WTC11 (cell line): ENCODE results near the gene TMEM259. TPM values are rescaled to one million over a fixed set of nuclear protein-coding genes. Genes with fewer than 3 reads are reported as not detected.
A peak's percentile ranks its signal among the peaks of the same experiment; 100 is the strongest.

Experiments used
- ATF1 ChIP-seq: sonication (generic); formaldehyde crosslinking; IDR thresholded peaks from 2 replicates; pipeline ENCODE4 v1.8.1; 2023; ENCODE audit warnings: mild to moderate bottlenecking, moderate library complexity, missing genetic modification reagents
- CREB1 ChIP-seq: sonication (generic); formaldehyde crosslinking; IDR thresholded peaks from 2 replicates; pipeline ENCODE4 v1.8.0; 2023; ENCODE audit warnings: mild to moderate bottlenecking, missing genetic modification reagents
- ETV6 ChIP-seq: sonication (generic); formaldehyde crosslinking; IDR thresholded peaks from 2 replicates; pipeline ENCODE4 v1.8.1; 2022; ENCODE audit warnings: mild to moderate bottlenecking, missing genetic modification reagents
- FOXJ3 ChIP-seq: sonication (generic); formaldehyde crosslinking; IDR thresholded peaks from 2 replicates; pipeline ENCODE4 v1.9.0; 2021; ENCODE audit warnings: missing genetic modification reagents, mild to moderate bottlenecking, borderline replicate concordance
- FOXP1 ChIP-seq: sonication (generic); formaldehyde crosslinking; IDR thresholded peaks from 2 replicates; pipeline ENCODE4 v1.8.0; 2022; ENCODE audit warnings: missing genetic modification reagents, mild to moderate bottlenecking, moderate library complexity, borderline replicate concordance
- IRF2 ChIP-seq: sonication (generic); formaldehyde crosslinking; IDR thresholded peaks from 2 replicates; pipeline ENCODE4 v1.8.0; 2022; ENCODE audit warnings: low read depth, missing genetic modification reagents, borderline replicate concordance
- NR3C1 ChIP-seq: sonication (generic); formaldehyde crosslinking; conservative IDR thresholded peaks from 2 replicates; pipeline ENCODE4 v1.8.1; 2023; ENCODE audit warnings: low read depth, mild to moderate bottlenecking, missing genetic modification reagents
- PRRX2 ChIP-seq: fragments of 250-450 bp; sonication (Bioruptor Pico); IDR thresholded peaks from 2 replicates; pipeline ENCODE4 v1.8.0; 2021; ENCODE audit warnings: mild to moderate bottlenecking
- SMAD4 ChIP-seq: sonication (generic); formaldehyde crosslinking; IDR thresholded peaks from 2 replicates; pipeline ENCODE4 v1.8.0; 2022; ENCODE audit warnings: mild to moderate bottlenecking, missing genetic modification reagents
- TEAD1 ChIP-seq: sonication (generic); formaldehyde crosslinking; IDR thresholded peaks from 2 replicates; pipeline ENCODE4 v1.8.0; 2022; ENCODE audit warnings: mild to moderate bottlenecking, missing genetic modification reagents
- TEAD4 ChIP-seq: sonication (generic); formaldehyde crosslinking; IDR thresholded peaks from 2 replicates; pipeline ENCODE4 v1.8.0; 2022; ENCODE audit warnings: mild to moderate bottlenecking, missing genetic modification reagents
- TP53 ChIP-seq: sonication (generic); formaldehyde crosslinking; IDR thresholded peaks from 2 replicates; pipeline ENCODE4 v1.8.1; 2023; ENCODE audit warnings: mild to moderate bottlenecking, missing genetic modification reagents
- ZNF138 ChIP-seq: sonication (generic); formaldehyde crosslinking; conservative IDR thresholded peaks from 2 replicates; pipeline ENCODE4 v1.8.1; 2022; ENCODE audit warnings: mild to moderate bottlenecking, moderate library complexity, missing genetic modification reagents
- ZNF232 ChIP-seq: sonication (generic); formaldehyde crosslinking; IDR thresholded peaks from 2 replicates; pipeline ENCODE4 v1.8.0; 2022; ENCODE audit warnings: mild to moderate bottlenecking, missing genetic modification reagents
- ZNF317 ChIP-seq: sonication (generic); formaldehyde crosslinking; IDR thresholded peaks from 2 replicates; pipeline ENCODE4 v1.8.1; 2023; ENCODE audit warnings: low read depth, mild to moderate bottlenecking, moderate library complexity, missing genetic modification reagents, borderline replicate concordance
- ZNF671 ChIP-seq: fragments of 250-450 bp; sonication (Bioruptor Pico); IDR thresholded peaks from 2 replicates; pipeline ENCODE4 v1.8.0; 2021; ENCODE audit warnings: mild to moderate bottlenecking
- total RNA-seq: library from RNA; stranded (reverse); gene quantifications from 3 replicates; pipeline ENCODE4 v1.2.3, GENCODE V29; 2021
- TF ChIP-seq, protein P1 (sequence below): sonication (generic); formaldehyde crosslinking; IDR thresholded peaks from 2 replicates; pipeline ENCODE4 v1.8.1; 2023; ENCODE audit warnings: mild to moderate bottlenecking, missing genetic modification reagents, borderline replicate concordance
- TF ChIP-seq, protein P2 (sequence below): sonication (generic); formaldehyde crosslinking; IDR thresholded peaks from 2 replicates; pipeline ENCODE4 v1.8.1; 2023; ENCODE audit warnings: mild to moderate bottlenecking, missing genetic modification reagents, moderate library complexity
- TF ChIP-seq, protein P3 (sequence below): sonication (generic); formaldehyde crosslinking; IDR thresholded peaks from 2 replicates; pipeline ENCODE4 v1.8.1; 2022; ENCODE audit warnings: low read depth, mild to moderate bottlenecking, moderate library complexity, missing genetic modification reagents, borderline replicate concordance
- TF ChIP-seq, protein P4 (sequence below): sonication (generic); formaldehyde crosslinking; IDR thresholded peaks from 2 replicates; pipeline ENCODE4 v1.8.0; 2022; ENCODE audit warnings: mild to moderate bottlenecking, missing genetic modification reagents
- TF ChIP-seq, protein P5 (sequence below): fragments of 250-450 bp; sonication (Bioruptor Pico); IDR thresholded peaks from 2 replicates; pipeline ENCODE4 v1.8.0; 2021; ENCODE audit warnings: mild to moderate bottlenecking
- TF ChIP-seq, protein P6 (sequence below): sonication (generic); formaldehyde crosslinking; IDR thresholded peaks from 2 replicates; pipeline ENCODE4 v1.8.1; 2022; ENCODE audit warnings: mild to moderate bottlenecking, missing genetic modification reagents, moderate library complexity, borderline replicate concordance
- TF ChIP-seq, protein P7 (sequence below): sonication (generic); formaldehyde crosslinking; conservative IDR thresholded peaks from 2 replicates; pipeline ENCODE4 v1.8.1; 2023; ENCODE audit warnings: mild to moderate bottlenecking, low read depth, missing genetic modification reagents, moderate library complexity
- TF ChIP-seq, protein P8 (sequence below): fragments of 250-450 bp; sonication (Bioruptor Pico); IDR thresholded peaks from 2 replicates; pipeline ENCODE4 v1.9.0; 2021; ENCODE audit warnings: mild to moderate bottlenecking

The TMEM259 gene
- total RNA-seq, 1 experiment from 2014 or later, result 202 TPM

DNA sequence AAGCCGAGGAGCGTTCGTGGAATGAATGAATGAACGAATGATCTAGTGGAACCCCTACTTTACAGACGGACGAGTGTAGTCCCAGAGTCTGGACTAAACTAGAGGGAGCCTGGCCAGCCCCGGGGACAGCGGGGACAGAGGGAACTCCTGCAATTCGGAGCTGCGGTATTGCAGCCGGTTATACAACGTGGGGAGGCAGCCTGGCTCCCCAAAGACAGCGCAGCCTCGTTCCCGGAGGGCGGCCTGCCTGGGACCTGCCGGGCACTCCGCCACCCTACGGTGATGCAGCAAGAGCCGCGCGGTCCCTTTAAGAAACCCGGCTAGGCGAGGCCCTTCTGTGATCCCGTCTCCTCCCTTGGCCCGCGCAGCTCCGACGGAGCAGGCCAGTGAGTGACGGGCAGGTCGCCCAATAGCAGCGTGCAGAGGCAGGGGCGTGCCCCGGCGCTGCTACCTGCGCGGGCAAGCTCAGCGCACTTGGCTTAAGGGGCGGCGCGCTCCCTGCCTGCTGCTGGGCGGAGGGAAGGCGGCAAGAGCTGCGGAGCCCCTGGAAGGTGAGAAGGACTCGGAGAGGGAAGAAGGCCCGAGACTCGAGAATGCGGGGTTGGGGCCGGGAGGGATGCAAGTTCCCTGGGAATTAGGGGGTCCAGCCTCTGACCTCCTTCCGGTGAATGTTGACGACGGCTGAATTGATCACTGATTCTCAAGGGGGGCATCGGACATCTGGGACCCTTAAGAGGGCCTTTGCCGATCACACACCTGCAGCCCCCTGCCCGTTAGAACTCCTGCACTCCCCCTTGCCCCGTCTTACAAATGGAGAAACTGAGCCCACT lies 18.9 kb upstream of the TMEM259 start, which contains the start of gene ABCA7 (continued):
- TF ChIP-seq, protein P1, sequence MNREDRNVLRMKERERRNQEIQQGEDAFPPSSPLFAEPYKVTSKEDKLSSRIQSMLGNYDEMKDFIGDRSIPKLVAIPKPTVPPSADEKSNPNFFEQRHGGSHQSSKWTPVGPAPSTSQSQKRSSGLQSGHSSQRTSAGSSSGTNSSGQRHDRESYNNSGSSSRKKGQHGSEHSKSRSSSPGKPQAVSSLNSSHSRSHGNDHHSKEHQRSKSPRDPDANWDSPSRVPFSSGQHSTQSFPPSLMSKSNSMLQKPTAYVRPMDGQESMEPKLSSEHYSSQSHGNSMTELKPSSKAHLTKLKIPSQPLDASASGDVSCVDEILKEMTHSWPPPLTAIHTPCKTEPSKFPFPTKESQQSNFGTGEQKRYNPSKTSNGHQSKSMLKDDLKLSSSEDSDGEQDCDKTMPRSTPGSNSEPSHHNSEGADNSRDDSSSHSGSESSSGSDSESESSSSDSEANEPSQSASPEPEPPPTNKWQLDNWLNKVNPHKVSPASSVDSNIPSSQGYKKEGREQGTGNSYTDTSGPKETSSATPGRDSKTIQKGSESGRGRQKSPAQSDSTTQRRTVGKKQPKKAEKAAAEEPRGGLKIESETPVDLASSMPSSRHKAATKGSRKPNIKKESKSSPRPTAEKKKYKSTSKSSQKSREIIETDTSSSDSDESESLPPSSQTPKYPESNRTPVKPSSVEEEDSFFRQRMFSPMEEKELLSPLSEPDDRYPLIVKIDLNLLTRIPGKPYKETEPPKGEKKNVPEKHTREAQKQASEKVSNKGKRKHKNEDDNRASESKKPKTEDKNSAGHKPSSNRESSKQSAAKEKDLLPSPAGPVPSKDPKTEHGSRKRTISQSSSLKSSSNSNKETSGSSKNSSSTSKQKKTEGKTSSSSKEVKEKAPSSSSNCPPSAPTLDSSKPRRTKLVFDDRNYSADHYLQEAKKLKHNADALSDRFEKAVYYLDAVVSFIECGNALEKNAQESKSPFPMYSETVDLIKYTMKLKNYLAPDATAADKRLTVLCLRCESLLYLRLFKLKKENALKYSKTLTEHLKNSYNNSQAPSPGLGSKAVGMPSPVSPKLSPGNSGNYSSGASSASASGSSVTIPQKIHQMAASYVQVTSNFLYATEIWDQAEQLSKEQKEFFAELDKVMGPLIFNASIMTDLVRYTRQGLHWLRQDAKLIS, result no peak
- TF ChIP-seq NR3C1 (CRISPR knock-in tag), result no peak
- no peak for TF ChIP-seq TP53 (CRISPR knock-in tag)
- 0 out of 2 replicates have a peak, but pooled peaks have one; percentile 63 for TF ChIP-seq ZNF671 (CRISPR knock-in tag)
- no peak for TF ChIP-seq FOXJ3 (CRISPR knock-in tag)
- TF ChIP-seq IRF2 (CRISPR knock-in tag), result no peak
- TF ChIP-seq ZNF232 (CRISPR knock-in tag), result no peak
- peak; percentile 90 for TF ChIP-seq PRRX2 (CRISPR knock-in tag)
- TF ChIP-seq, protein P2, sequence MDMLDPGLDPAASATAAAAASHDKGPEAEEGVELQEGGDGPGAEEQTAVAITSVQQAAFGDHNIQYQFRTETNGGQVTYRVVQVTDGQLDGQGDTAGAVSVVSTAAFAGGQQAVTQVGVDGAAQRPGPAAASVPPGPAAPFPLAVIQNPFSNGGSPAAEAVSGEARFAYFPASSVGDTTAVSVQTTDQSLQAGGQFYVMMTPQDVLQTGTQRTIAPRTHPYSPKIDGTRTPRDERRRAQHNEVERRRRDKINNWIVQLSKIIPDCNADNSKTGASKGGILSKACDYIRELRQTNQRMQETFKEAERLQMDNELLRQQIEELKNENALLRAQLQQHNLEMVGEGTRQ (CRISPR knock-in tag), result peak; percentile 52; the same call in 1 of the 2 replicates
- TF ChIP-seq ZNF317 (CRISPR knock-in tag), result no peak
- 0 out of 2 replicates have a peak, but pooled peaks have one; percentile 43 for TF ChIP-seq FOXP1 (CRISPR knock-in tag)
- no peak for TF ChIP-seq ZNF138
- TF ChIP-seq, protein P3, sequence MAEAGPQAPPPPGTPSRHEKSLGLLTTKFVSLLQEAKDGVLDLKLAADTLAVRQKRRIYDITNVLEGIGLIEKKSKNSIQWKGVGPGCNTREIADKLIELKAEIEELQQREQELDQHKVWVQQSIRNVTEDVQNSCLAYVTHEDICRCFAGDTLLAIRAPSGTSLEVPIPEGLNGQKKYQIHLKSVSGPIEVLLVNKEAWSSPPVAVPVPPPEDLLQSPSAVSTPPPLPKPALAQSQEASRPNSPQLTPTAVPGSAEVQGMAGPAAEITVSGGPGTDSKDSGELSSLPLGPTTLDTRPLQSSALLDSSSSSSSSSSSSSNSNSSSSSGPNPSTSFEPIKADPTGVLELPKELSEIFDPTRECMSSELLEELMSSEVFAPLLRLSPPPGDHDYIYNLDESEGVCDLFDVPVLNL, result 0 out of 2 replicates have a peak, but pooled peaks have one; percentile 56
- TF ChIP-seq SMAD4 (CRISPR knock-in tag), result no peak
- TF ChIP-seq, protein P4, sequence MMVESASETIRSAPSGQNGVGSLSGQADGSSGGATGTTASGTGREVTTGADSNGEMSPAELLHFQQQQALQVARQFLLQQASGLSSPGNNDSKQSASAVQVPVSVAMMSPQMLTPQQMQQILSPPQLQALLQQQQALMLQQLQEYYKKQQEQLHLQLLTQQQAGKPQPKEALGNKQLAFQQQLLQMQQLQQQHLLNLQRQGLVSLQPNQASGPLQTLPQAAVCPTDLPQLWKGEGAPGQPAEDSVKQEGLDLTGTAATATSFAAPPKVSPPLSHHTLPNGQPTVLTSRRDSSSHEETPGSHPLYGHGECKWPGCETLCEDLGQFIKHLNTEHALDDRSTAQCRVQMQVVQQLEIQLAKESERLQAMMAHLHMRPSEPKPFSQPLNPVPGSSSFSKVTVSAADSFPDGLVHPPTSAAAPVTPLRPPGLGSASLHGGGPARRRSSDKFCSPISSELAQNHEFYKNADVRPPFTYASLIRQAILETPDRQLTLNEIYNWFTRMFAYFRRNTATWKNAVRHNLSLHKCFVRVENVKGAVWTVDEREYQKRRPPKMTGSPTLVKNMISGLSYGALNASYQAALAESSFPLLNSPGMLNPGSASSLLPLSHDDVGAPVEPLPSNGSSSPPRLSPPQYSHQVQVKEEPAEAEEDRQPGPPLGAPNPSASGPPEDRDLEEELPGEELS (CRISPR knock-in tag), result no peak
- TF ChIP-seq, protein P5, sequence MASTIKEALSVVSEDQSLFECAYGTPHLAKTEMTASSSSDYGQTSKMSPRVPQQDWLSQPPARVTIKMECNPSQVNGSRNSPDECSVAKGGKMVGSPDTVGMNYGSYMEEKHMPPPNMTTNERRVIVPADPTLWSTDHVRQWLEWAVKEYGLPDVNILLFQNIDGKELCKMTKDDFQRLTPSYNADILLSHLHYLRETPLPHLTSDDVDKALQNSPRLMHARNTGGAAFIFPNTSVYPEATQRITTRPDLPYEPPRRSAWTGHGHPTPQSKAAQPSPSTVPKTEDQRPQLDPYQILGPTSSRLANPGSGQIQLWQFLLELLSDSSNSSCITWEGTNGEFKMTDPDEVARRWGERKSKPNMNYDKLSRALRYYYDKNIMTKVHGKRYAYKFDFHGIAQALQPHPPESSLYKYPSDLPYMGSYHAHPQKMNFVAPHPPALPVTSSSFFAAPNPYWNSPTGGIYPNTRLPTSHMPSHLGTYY (CRISPR knock-in tag), result peak; percentile 80
- TF ChIP-seq CREB1 (CRISPR knock-in tag), result no peak; the same call in 1 of the 2 replicates
- TF ChIP-seq, protein P6, sequence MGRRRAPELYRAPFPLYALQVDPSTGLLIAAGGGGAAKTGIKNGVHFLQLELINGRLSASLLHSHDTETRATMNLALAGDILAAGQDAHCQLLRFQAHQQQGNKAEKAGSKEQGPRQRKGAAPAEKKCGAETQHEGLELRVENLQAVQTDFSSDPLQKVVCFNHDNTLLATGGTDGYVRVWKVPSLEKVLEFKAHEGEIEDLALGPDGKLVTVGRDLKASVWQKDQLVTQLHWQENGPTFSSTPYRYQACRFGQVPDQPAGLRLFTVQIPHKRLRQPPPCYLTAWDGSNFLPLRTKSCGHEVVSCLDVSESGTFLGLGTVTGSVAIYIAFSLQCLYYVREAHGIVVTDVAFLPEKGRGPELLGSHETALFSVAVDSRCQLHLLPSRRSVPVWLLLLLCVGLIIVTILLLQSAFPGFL, result no peak
- TF ChIP-seq ATF1 (CRISPR knock-in tag), result no peak
- TF ChIP-seq, protein P7, sequence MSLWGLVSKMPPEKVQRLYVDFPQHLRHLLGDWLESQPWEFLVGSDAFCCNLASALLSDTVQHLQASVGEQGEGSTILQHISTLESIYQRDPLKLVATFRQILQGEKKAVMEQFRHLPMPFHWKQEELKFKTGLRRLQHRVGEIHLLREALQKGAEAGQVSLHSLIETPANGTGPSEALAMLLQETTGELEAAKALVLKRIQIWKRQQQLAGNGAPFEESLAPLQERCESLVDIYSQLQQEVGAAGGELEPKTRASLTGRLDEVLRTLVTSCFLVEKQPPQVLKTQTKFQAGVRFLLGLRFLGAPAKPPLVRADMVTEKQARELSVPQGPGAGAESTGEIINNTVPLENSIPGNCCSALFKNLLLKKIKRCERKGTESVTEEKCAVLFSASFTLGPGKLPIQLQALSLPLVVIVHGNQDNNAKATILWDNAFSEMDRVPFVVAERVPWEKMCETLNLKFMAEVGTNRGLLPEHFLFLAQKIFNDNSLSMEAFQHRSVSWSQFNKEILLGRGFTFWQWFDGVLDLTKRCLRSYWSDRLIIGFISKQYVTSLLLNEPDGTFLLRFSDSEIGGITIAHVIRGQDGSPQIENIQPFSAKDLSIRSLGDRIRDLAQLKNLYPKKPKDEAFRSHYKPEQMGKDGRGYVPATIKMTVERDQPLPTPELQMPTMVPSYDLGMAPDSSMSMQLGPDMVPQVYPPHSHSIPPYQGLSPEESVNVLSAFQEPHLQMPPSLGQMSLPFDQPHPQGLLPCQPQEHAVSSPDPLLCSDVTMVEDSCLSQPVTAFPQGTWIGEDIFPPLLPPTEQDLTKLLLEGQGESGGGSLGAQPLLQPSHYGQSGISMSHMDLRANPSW (CRISPR knock-in tag), result no peak
- TF ChIP-seq, protein P8, sequence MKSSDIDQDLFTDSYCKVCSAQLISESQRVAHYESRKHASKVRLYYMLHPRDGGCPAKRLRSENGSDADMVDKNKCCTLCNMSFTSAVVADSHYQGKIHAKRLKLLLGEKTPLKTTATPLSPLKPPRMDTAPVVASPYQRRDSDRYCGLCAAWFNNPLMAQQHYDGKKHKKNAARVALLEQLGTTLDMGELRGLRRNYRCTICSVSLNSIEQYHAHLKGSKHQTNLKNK, result 0 out of 2 replicates have a peak, but pooled peaks have one; percentile 2
- peak; percentile 29; the same call in 1 of the 2 replicates for TF ChIP-seq ETV6 (CRISPR knock-in tag)
- TF ChIP-seq TEAD1 (CRISPR knock-in tag), result peak; percentile 13; the same call in 1 of the 2 replicates
- no peak for TF ChIP-seq TEAD4 (CRISPR knock-in tag)
